Measurements from ENCODE around the gene TRAPPC3L. TPM values are rescaled to one million over a fixed set of nuclear protein-coding genes. Genes with fewer than 3 reads are reported as not detected.

TRAPPC3L gene
- polyA plus RNA-seq, 3 donors: 0.20 to 0.50 (median 0.30) TPM

GRCh38 chr6:116483616-116484015 lies 61.9 kb downstream of the TRAPPC3L start:
- DNase-seq (ENCODE audit: extremely low read depth in 1 of 11, low read depth in 9 of 11, low spot score in 4 of 11): no peak

GRCh38 chr6:116482780-116483179 lies 62.7 kb downstream of the TRAPPC3L start:
- DNase-seq (ENCODE audit: extremely low read depth in 1 of 11, low read depth in 9 of 11, low spot score in 4 of 11): no peak

- no peak for DNase-seq (ENCODE audit: extremely low read depth in 1 of 11, low read depth in 9 of 11, low spot score in 4 of 11)
These were observed 69.3 kb downstream of the TRAPPC3L start for GRCh38 chr6:116476002-116476678.

DNA sequence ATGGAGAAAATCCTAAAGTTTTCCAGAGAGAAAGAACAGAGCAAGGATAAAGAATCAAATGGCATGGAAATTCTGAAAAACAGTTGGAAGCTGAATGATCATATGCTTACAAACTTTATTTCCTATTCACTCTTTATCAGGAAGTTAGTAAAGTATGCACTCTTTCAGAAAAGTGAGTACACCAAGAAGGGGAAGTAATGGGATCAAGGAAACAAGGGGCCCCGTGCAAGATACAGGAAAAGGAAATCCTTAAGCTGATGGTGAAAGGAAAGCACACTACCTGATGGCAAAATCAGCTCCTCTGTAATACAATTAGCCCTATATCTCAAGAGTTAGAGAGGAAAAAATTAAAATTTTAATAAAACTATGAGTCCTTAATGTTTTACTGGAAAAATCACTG lies 70.3 kb downstream of the TRAPPC3L start:
- no peak for DNase-seq (ENCODE audit: extremely low read depth in 1 of 11, low read depth in 9 of 11, low spot score in 4 of 11)

DNA sequence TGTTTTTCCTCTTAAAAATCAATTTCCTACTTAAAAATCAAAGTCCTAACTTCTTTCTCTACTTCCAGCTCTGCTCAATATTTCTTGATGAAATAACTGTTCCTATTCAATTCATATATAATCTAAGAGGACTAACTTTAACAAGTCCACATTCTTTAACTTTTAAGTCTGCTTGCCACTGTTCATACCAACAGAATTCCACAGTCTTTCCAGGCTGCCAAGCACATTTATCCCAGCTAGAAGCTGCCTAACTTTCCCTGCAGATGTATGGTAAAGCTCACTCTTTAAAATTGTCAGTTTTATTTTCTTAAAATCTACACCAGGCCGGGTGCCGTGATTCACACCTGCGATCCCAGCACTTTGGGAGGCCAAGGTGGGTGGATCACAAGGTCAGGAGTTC lies 72.8 kb downstream of the TRAPPC3L start:
- DNase-seq (ENCODE audit: extremely low read depth in 1 of 11, low read depth in 9 of 11, low spot score in 4 of 11): no peak

GRCh38 chr6:116471531-116471930 lies 74.0 kb downstream of the TRAPPC3L start:
- DNase-seq (ENCODE audit: extremely low read depth in 1 of 11, low read depth in 9 of 11, low spot score in 4 of 11): no peak

DNA sequence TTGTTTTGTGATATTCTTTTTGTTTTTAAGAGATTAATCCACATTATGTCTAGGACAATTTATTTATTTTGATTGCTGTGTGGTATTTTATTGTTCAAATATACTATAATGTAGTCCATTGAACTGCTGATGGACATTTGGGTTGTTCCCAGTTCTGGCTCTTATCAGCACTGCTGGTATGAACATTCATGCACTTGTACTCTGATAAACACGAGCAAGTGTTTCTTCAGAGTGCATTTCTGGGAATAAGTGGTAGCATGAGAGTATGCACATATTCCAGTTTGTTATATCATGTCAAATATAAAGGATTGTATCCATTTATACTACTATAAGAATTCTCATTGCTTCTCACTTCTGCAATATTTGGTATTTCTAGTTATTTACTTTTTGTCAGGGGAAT lies 77.2 kb downstream of the TRAPPC3L start:
- DNase-seq (ENCODE audit: extremely low read depth in 1 of 11, low read depth in 9 of 11, low spot score in 4 of 11): no peak

DNA sequence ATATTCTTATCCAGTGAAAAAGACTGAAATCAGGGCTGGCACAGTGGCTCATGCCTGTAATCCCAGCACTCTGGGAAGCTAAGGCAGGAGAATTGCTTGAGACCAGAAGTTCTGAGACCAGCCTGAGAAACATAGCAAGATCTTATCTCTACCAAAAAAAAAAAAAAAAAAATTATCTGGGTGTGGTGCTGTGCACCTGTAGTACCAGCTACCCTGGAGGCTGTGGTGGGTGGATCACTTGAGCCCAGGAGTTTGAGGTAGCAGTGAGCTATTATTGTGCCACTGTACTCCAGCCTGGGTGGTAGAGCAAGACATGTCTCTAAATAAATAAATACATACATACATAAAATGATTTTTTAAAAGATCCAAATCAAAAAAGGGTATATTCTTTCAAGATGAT lies 78.0 kb downstream of the TRAPPC3L start:
- DNase-seq (ENCODE audit: extremely low read depth in 1 of 11, low read depth in 9 of 11, low spot score in 4 of 11): no peak

DNA sequence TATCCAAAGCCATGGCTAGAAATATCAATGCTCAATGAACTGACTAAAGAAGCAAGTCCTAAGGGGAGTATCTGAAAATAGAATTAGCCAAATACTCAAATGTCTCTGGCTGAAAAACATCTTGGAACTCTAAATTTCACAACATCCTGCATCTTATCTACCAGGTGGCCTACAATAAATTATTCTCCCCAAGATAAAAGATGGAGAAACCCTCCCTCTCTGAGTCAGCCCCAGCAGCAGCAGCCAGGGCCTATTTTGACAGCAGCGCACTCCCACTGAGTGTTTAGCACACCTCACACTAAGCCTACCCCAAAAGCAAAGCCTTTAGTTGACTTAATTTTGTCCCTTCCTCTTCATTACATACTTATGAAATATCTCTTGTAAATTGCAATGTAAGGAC lies 78.4 kb downstream of the TRAPPC3L start:
- DNase-seq (ENCODE audit: extremely low read depth in 1 of 11, low read depth in 9 of 11, low spot score in 4 of 11): no peak

DNA sequence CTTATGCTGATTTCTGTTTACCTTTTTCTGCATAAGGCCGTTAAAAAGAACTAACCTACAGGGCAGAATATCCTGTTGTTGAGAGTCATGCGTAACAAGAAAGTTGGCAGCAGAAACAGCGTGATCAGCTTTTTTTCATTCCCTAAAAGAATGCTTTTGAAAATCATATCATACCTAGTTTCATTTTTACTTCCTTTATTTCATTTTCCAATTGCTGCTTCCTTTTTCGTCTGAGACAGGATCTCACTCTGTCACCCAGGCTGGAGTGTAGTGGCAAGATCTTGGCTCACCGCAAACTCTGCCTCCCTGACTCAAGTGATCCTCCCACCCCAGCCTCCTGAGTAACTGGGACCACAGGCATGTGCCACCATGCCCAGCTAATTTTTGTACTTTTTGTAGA lies 80.2 kb downstream of the TRAPPC3L start:
- DNase-seq (ENCODE audit: extremely low read depth in 1 of 11, low read depth in 9 of 11, low spot score in 4 of 11): no peak

- DNase-seq (ENCODE audit: extremely low read depth in 1 of 11, low read depth in 9 of 11, low spot score in 4 of 11): no peak
These were observed 82.2 kb downstream of the TRAPPC3L start for GRCh38 chr6:116463301-116463700.

GRCh38 chr6:116461932-116462885 lies 83.3 kb downstream of the TRAPPC3L start:
- peak in 10 of 11 donors; percentile 49 to 64 (median 58) for DNase-seq (ENCODE audit: extremely low read depth in 1 of 11, low read depth in 9 of 11, low spot score in 4 of 11)

DNA sequence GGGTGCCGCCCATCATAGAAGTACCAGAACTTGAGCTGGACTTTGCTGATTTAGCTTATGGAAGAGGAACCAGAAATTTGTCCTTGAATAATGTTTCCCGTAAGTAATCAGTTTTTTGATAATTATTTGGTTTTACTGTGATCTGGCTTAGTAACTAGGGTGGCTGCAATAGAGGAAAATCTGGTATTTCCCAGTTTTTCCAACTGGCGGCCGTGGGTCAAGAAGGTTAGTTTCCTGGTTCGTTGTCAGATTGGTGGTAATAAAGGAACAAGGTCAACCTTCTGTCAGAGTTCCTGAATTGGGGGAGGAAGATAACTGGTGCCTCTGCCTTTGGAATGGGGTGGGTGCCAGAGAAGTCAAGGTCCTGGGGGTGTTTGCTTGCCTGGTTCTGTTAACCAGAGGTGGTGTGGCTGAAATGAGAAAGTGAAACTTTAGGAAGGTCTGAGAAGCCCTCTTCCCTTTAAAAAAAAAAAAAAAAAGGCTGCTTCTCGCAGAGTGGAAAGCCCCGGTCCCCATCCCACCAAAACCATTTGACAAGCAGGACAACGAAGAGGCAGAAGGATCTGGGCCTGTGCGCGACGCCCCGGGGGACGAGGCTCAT lies 84.1 kb downstream of the TRAPPC3L start, which contains the start of gene CALHM6:
Gene CALHM6, plus strand, starts transcription at position 45 of the 601 bp plus-strand sequence. Its CDS starts 555 bp downstream, at position 600.
- no peak for DNase-seq (ENCODE audit: extremely low read depth in 1 of 11, low read depth in 9 of 11, low spot score in 4 of 11)

DNA sequence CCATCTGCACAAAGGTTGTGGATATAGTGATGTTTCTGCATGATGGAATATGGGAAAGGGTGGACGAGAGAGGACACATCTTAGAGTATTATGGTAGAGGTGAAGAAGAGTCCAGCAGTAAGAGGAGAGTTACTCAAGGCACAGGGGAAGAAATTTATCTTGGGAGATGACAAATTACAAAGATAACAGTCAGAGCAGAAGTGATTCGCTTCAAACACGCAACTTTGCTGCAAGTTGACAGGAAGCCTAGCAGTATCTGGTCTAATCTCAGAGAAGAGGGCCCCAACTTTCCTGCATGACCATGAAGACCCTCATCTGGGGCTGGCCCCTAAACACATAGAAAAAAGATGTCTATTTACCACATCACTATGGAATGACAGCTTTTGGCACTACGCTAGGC lies 85.6 kb downstream of the TRAPPC3L start:
- no peak for DNase-seq (ENCODE audit: extremely low read depth in 1 of 11, low read depth in 9 of 11, low spot score in 4 of 11)

- no peak for DNase-seq (ENCODE audit: extremely low read depth in 1 of 11, low read depth in 9 of 11, low spot score in 4 of 11)
These were observed 87.2 kb downstream of the TRAPPC3L start for GRCh38 chr6:116458264-116458663.

DNA sequence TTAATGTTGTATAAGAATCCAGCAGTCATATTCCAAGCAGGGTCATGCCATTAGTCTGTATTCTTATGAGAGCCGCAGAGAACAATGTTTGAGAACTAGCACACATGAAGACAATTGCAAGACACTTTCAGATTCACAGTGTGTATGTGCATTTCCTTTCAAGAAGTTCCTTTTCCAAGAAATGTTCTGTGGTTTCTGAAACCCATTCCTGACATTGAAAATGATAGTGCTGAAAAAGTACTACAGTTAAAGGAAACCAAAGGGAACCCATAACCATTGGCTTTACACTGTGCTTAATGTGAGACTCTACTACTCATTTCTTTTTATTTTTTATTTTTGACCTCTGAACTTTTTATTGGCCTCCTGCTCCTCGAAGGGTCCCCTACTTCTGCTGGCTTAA lies 88.6 kb downstream of the TRAPPC3L start:
- no peak for DNase-seq (ENCODE audit: extremely low read depth in 1 of 11, low read depth in 9 of 11, low spot score in 4 of 11)

GRCh38 chr6:116456106-116456505 lies 89.4 kb downstream of the TRAPPC3L start:
- no peak for DNase-seq (ENCODE audit: extremely low read depth in 1 of 11, low read depth in 9 of 11, low spot score in 4 of 11)

DNA sequence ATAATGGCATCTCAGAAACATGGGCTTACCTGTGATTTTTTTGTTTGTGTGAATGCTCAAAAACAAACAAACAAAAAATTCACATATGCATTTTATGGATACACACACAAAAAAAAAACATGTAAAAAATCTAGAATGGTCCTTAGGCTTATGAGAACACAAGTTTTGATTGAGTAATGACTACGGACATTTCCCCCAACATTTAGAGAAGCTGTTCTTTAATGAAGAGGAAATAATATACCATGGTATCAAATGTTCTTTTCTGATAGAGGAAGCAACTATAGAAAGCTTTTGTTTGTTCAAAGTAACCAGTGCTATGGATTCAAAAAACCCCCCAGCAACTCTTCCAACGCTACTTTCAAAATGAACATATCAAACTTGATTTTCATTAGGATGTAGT lies 93.0 kb downstream of the TRAPPC3L start:
- no peak for DNase-seq (ENCODE audit: extremely low read depth in 1 of 11, low read depth in 9 of 11, low spot score in 4 of 11)

DNA sequence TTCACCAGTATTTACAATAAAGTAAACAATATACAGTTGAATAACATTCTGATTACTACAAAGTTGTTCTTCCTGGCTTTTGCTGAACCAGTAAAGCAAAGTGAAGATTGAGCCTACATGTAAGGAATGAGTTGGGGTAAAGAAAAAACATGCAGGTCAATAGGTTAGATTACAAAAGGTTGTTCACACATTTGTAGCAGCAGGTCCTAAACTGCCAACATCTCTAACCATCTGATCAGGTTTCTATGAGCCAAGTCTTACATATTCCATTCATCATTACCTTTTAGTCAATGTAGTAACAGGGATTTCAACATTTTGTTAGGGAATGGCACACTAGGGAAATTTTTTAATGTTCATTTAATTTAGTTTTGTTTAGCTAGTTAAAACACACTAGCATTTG lies 93.6 kb downstream of the TRAPPC3L start:
- DNase-seq (ENCODE audit: extremely low read depth in 1 of 11, low read depth in 9 of 11, low spot score in 4 of 11): no peak
